H9 (cell line): ENCODE data around the gene RBM7. TPM values are rescaled to one million over a fixed set of nuclear protein-coding genes. Genes with fewer than 3 reads are reported as not detected.
A peak's percentile ranks its signal among the peaks of the same experiment; 100 is the strongest.

Experiments
- DNase-seq: peaks from one replicate; pipeline ENCODE4 v3.0.0-alpha.2; 2017
- H2AFZ ChIP-seq: one replicate; pipeline ENCODE4 v1.6.1; 2013; ENCODE audit warnings: mild to moderate bottlenecking, low read length, control low read depth, moderate library complexity
- H2AK5ac ChIP-seq: 2 replicates; pipeline ENCODE4 v1.6.1; 2013; ENCODE audit warnings: low read length, control low read depth, mixed read lengths; ENCODE audit not compliant: insufficient read length
- H2BK120ac ChIP-seq: one replicate; pipeline ENCODE4 v1.6.1; 2013; ENCODE audit warnings: low read depth, mild to moderate bottlenecking, low read length, control low read depth, inconsistent platforms; ENCODE audit not compliant: poor library complexity, severe bottlenecking
- H2BK12ac ChIP-seq: 2 replicates; pipeline ENCODE4 v1.6.1; 2013; ENCODE audit warnings: low read length, control low read depth, mixed read lengths, low read depth; ENCODE audit not compliant: insufficient read length
- H2BK15ac ChIP-seq: 2 replicates; pipeline ENCODE4 v1.6.1; 2013; ENCODE audit warnings: low read depth, low read length, control low read depth
- H2BK20ac ChIP-seq: one replicate; pipeline ENCODE4 v1.6.1; 2013; ENCODE audit warnings: low read depth, mild to moderate bottlenecking, low read length, control low read depth, inconsistent platforms; ENCODE audit not compliant: poor library complexity, severe bottlenecking
- H2BK5ac ChIP-seq: 2 replicates; pipeline ENCODE4 v1.6.1; 2013; ENCODE audit warnings: low read length, control low read depth, mixed read lengths; ENCODE audit not compliant: insufficient read length
- H3K14ac ChIP-seq: 2 replicates; pipeline ENCODE4 v1.6.1; 2013; ENCODE audit warnings: low read length, control low read depth; ENCODE audit not compliant: insufficient read depth
- H3K18ac ChIP-seq: 2 replicates; pipeline ENCODE4 v1.6.1; 2013; ENCODE audit warnings: low read depth, mild to moderate bottlenecking, mixed read lengths, low read length, control low read depth; ENCODE audit not compliant: insufficient read length
- H3K23ac ChIP-seq: 2 replicates; pipeline ENCODE4 v1.6.1; 2013; ENCODE audit warnings: low read length, control low read depth, mixed read lengths, low read depth; ENCODE audit not compliant: insufficient read length
- H3K23me2 ChIP-seq: 2 replicates; pipeline ENCODE4 v1.6.1; 2013; ENCODE audit warnings: low read depth, mild to moderate bottlenecking, mixed read lengths, low read length, control low read depth; ENCODE audit not compliant: insufficient read length, poor library complexity, severe bottlenecking
- H3K27ac ChIP-seq: 2 replicates; pipeline ENCODE4 v1.5.1; 2013; ENCODE audit warnings: low read length, control low read depth, mixed read lengths, low read depth; ENCODE audit not compliant: insufficient read length
- H3K27me3 ChIP-seq: 2 replicates; pipeline ENCODE4 v1.6.1; 2013; ENCODE audit warnings: low read length, control low read depth, inconsistent platforms; ENCODE audit not compliant: insufficient read depth
- H3K4ac ChIP-seq: 2 replicates; pipeline ENCODE4 v1.6.1; 2013; ENCODE audit warnings: low read depth, mild to moderate bottlenecking, control low read depth, inconsistent platforms, low read length, moderate library complexity
- H3K4me1 ChIP-seq: 2 replicates; pipeline ENCODE4 v1.6.1; 2013; ENCODE audit warnings: low read length, control low read depth, inconsistent platforms; ENCODE audit not compliant: insufficient read depth
- H3K4me2 ChIP-seq: 2 replicates; pipeline ENCODE4 v1.6.1; 2013; ENCODE audit warnings: low read length, control low read depth, mixed read lengths; ENCODE audit not compliant: insufficient read length, insufficient read depth
- H3K56ac ChIP-seq: 2 replicates; pipeline ENCODE4 v1.6.1; 2013; ENCODE audit warnings: low read depth, mild to moderate bottlenecking, mixed read lengths, low read length, control low read depth; ENCODE audit not compliant: insufficient read length
- H3K79me1 ChIP-seq: 2 replicates; pipeline ENCODE4 v1.6.1; 2013; ENCODE audit warnings: low read depth, mild to moderate bottlenecking, moderate library complexity, low read length, control low read depth, inconsistent platforms; ENCODE audit not compliant: insufficient read depth, poor library complexity, severe bottlenecking
- H3K79me2 ChIP-seq: 2 replicates; pipeline ENCODE4 v1.6.1; 2013; ENCODE audit warnings: low read length, control low read depth, inconsistent platforms; ENCODE audit not compliant: insufficient read depth
- H3K9ac ChIP-seq: 2 replicates; pipeline ENCODE4 v1.6.1; 2013; ENCODE audit warnings: low read length, control low read depth, mixed read lengths; ENCODE audit not compliant: insufficient read length; ENCODE audit errors: extremely low read depth
- H3K9me3 ChIP-seq: one replicate; pipeline ENCODE4 v1.6.1; 2013; ENCODE audit warnings: low read depth, low read length, inconsistent platforms; ENCODE audit not compliant: control insufficient read depth
- H3T11ph ChIP-seq: one replicate; pipeline ENCODE4 v1.6.1; 2013; ENCODE audit warnings: mild to moderate bottlenecking, low read length, control low read depth, inconsistent platforms
- H4K20me1 ChIP-seq: one replicate; pipeline ENCODE4 v1.6.1; 2013; ENCODE audit not compliant: control insufficient read depth, insufficient read length, insufficient read depth
- H4K5ac ChIP-seq: 2 replicates; pipeline ENCODE4 v1.6.1; 2013; ENCODE audit warnings: low read depth, mild to moderate bottlenecking, mixed read lengths, low read length, control low read depth; ENCODE audit not compliant: insufficient read length
- H4K8ac ChIP-seq: replicated peaks from 2 replicates; pipeline ENCODE4 v1.6.1; 2013; ENCODE audit warnings: low read length, control low read depth, mixed read lengths, low read depth; ENCODE audit not compliant: insufficient read length
- H4K91ac ChIP-seq: 2 replicates; pipeline ENCODE4 v1.6.1; 2013; ENCODE audit warnings: low read depth, mild to moderate bottlenecking, moderate library complexity, mixed read lengths, low read length, control low read depth; ENCODE audit not compliant: insufficient read length
- H3K27ac Mint-ChIP-seq, 3 experiments: 2 replicates in 2 of 3; 3 replicates in 1 of 3; pipeline ENCODE4 v1.8.0; 2020 to 2021; ENCODE audit warnings: mixed read lengths in 3 of 3, mild to moderate bottlenecking in 1 of 3, moderate library complexity in 1 of 3
- H3K27me3 Mint-ChIP-seq: 2 replicates; pipeline ENCODE4 v1.8.0; 2021; ENCODE audit warnings: low read depth, mild to moderate bottlenecking, moderate library complexity, mixed read lengths
- H3K36me3 Mint-ChIP-seq, 3 experiments: 2 replicates in 2 of 3; 3 replicates in 1 of 3; pipeline ENCODE4 v1.8.0; 2020 to 2021; ENCODE audit warnings: low read depth in 3 of 3, mixed read lengths in 3 of 3; ENCODE audit not compliant: insufficient read depth in 1 of 3
- H3K4me1 Mint-ChIP-seq, 2 experiments: 2 replicates each; pipeline ENCODE4 v1.8.0; 2020; ENCODE audit warnings: mixed read lengths in 2 of 2
- H3K4me3 Mint-ChIP-seq, 2 experiments: 2 replicates in 1 of 2; 3 replicates in 1 of 2; pipeline ENCODE4 v1.8.0; 2020 to 2021; ENCODE audit warnings: mild to moderate bottlenecking in 2 of 2, mixed read lengths in 2 of 2, moderate library complexity in 1 of 2
- H3K9me3 Mint-ChIP-seq, 2 experiments: 2 replicates in 1 of 2; 3 replicates in 1 of 2; pipeline ENCODE4 v1.8.0; 2020; ENCODE audit warnings: mild to moderate bottlenecking in 2 of 2, mixed read lengths in 2 of 2, moderate library complexity in 1 of 2
- CTCF ChIP-seq: fragments of 200-600 bp; sonication (generic); conservative IDR thresholded peaks from 3 replicates; pipeline ENCODE4 v1.8.0; 2021; ENCODE audit warnings: antibody characterized with exemption, mild to moderate bottlenecking
- total RNA-seq: library from RNA; stranded (reverse); gene quantifications from 2 replicates; pipeline ENCODE4 v1.2.1, GENCODE V29; 2021

The RBM7 gene
- total RNA-seq, 1 experiment from 2014 or later = 56.4 TPM

- Histone ChIP-seq H2BK120ac (no peak overlapping the region), H2BK15ac (0 out of 2 replicates have a peak overlapping the region, but pooled peaks have one; percentile 28), H3K79me1 (no peaks in the 10 kb centered on the region), H2BK20ac (no peak overlapping the region), H3K23me2 (no peaks in the 10 kb centered on the region), H3K27ac (no peak overlapping the region), H3K18ac (no peak overlapping the region), H3K27me3 (no peaks in the 10 kb centered on the region), H3K56ac (no peak overlapping the region), H3K9me3 (no peaks in the 10 kb centered on the region), H3T11ph (no peak overlapping the region), H2BK5ac (no peak overlapping the region), H3K23ac (no peak overlapping the region), H4K91ac (no peak overlapping the region), H4K5ac (no peak overlapping the region), H3K4ac (no peak overlapping the region), H3K9ac (no peak overlapping the region), H4K8ac (no peak overlapping the region), H3K79me2 (no peaks in the 10 kb centered on the region), H4K20me1 (no peaks in the 10 kb centered on the region), H2AK5ac (no peak overlapping the region), H2AFZ (no peak overlapping the region), H3K4me2 (no peak overlapping the region), H2BK12ac (no peak overlapping the region), H3K4me1 (peaks cover 2% of the 10 kb centered on the region; the same call in 1 of the 2 replicates), H3K14ac (no peak overlapping the region)
- DNase-seq = no peak
- TF ChIP-seq CTCF = no peak
- Mint-ChIP-seq H3K36me3 (peaks cover 6 to 21% (median 18%) of the 10 kb centered on the region in 3 experiments), H3K27me3 (no peaks in the 10 kb centered on the region), H3K4me3 (no peak overlapping the region), H3K4me1 (peaks cover 8 to 10% of the 10 kb centered on the region in 2 experiments), H3K27ac (peak overlapping the region in 1 of 3 experiments; percentile 78; a peak in 1 of 7 replicates), H3K9me3 (no peaks in the 10 kb centered on the region)
Measured at GRCh38 chr11:114416441-114416961, 16.0 kb downstream of the RBM7 start.
